ENCODE results near the gene IL1F10. TPM values are rescaled to one million over a fixed set of nuclear protein-coding genes. Genes with fewer than 3 reads are reported as not detected.

IL1F10 gene
- total RNA-seq, 1 experiment from 2014 or later: not detected

DNA sequence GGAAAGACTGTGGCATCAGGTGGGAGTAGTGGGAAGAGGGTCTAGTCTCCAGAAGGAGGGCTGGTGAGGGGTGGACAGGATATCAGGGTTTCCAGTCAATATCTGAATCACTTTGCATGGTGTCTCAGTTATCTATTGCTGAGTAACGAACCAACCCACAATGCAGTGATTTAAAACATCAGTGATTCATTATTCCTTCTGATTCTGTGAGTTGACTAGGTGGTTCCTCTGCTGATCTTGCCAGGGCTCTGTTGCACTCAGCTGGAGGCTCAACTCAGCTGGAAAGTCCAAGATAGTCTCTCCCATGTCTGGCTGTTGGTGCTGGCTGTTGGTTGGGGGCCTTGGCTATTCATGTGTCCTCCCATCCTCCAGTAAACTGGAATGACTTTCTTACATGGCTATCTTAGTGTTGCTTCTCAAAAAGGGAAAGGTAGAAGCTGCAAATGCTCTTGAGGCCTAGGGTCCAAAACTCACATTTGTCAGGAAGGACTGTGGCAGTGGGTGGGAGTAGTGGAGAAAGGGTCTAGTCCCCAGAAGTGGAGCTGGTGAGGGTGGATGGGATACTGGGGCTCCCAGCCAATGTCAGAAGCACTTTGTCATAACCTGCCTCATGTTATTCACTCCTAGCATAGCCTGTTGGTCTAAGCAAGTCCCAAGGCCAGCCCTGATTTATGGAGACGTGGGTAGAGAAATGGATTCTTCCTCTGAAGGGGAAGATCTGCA, 13.9 kb downstream of the IL1F10 start:
- Mint-ChIP-seq H3K27ac (no peak overlapping the region), H3K27me3 (ENCODE audit: low read depth) (peaks cover 38% of the 10 kb centered on the region), H3K9me3 (peaks cover 0 to 6% of the 10 kb centered on the region in 2 experiments; a peak in 1 of 5 replicates), H3K4me3 (no peak overlapping the region), H3K4me1 (peaks cover 5 to 6% of the 10 kb centered on the region in 2 experiments), H3K36me3 (ENCODE audit: insufficient read depth in 1 of 3, low read depth in 3 of 3) (no peaks in the 10 kb centered on the region)
- Histone ChIP-seq H4K8ac (replicated peaks; ENCODE audit: insufficient read length, low read depth, low read length) (no peak overlapping the region), H3K9me3 (ENCODE audit: control insufficient read depth, low read depth, low read length) (no peaks in the 10 kb centered on the region), H3K4me1 (ENCODE audit: insufficient read depth, low read length) (no peaks in the 10 kb centered on the region), H3K79me2 (ENCODE audit: insufficient read depth, low read length) (no peaks in the 10 kb centered on the region), H3K27me3 (ENCODE audit: insufficient read depth, low read length) (no peaks in the 10 kb centered on the region), H2BK12ac (ENCODE audit: insufficient read length, low read depth, low read length) (no peak overlapping the region), H3K4ac (ENCODE audit: low read depth, low read length) (no peak overlapping the region), H2BK20ac (ENCODE audit: low read depth, low read length, poor library complexity, severe bottlenecking) (no peak overlapping the region), H3K23ac (ENCODE audit: insufficient read length, low read depth, low read length) (no peak overlapping the region), H3K18ac (ENCODE audit: insufficient read length, low read depth, low read length) (no peak overlapping the region), H4K5ac (ENCODE audit: insufficient read length, low read depth, low read length) (no peak overlapping the region), H3T11ph (ENCODE audit: low read length) (no peak overlapping the region), H3K27ac (ENCODE audit: insufficient read length, low read depth, low read length) (no peak overlapping the region), H4K91ac (ENCODE audit: insufficient read length, low read depth, low read length) (no peak overlapping the region), H3K23me2 (ENCODE audit: insufficient read length, low read depth, low read length, poor library complexity, severe bottlenecking) (no peaks in the 10 kb centered on the region), H2BK15ac (ENCODE audit: low read depth, low read length) (no peak overlapping the region), H2AK5ac (ENCODE audit: insufficient read length, low read length) (no peak overlapping the region), H3K56ac (ENCODE audit: insufficient read length, low read depth, low read length) (no peak overlapping the region), H4K20me1 (ENCODE audit: control insufficient read depth, insufficient read depth, insufficient read length) (no peaks in the 10 kb centered on the region), H3K9ac (ENCODE audit: extremely low read depth, insufficient read length, low read length) (no peak overlapping the region), H2BK120ac (ENCODE audit: low read depth, low read length, poor library complexity, severe bottlenecking) (no peak overlapping the region), H2AFZ (ENCODE audit: low read length) (no peak overlapping the region), H3K4me2 (ENCODE audit: insufficient read depth, insufficient read length, low read length) (no peak overlapping the region), H3K79me1 (ENCODE audit: insufficient read depth, low read depth, low read length, poor library complexity, severe bottlenecking) (no peaks in the 10 kb centered on the region), H3K14ac (ENCODE audit: insufficient read depth, low read length) (no peak overlapping the region), H2BK5ac (ENCODE audit: insufficient read length, low read length) (no peak overlapping the region)
- DNase-seq: no peak
- TF ChIP-seq, protein P1, sequence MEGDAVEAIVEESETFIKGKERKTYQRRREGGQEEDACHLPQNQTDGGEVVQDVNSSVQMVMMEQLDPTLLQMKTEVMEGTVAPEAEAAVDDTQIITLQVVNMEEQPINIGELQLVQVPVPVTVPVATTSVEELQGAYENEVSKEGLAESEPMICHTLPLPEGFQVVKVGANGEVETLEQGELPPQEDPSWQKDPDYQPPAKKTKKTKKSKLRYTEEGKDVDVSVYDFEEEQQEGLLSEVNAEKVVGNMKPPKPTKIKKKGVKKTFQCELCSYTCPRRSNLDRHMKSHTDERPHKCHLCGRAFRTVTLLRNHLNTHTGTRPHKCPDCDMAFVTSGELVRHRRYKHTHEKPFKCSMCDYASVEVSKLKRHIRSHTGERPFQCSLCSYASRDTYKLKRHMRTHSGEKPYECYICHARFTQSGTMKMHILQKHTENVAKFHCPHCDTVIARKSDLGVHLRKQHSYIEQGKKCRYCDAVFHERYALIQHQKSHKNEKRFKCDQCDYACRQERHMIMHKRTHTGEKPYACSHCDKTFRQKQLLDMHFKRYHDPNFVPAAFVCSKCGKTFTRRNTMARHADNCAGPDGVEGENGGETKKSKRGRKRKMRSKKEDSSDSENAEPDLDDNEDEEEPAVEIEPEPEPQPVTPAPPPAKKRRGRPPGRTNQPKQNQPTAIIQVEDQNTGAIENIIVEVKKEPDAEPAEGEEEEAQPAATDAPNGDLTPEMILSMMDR (conservative IDR thresholded peaks at IDR 0.05): no peak
- no CpG with 5 or more reads among the region's 2 CpGs for WGBS (ENCODE audit: extremely low coverage, insufficient read length, low lambda C conversion rate)
